HG03354 (cell line): ENCODE data around the gene BACE2.
"Not testable (repeated sequence)": the region's sequence is repeated elsewhere in the genome, so short reads cannot be mapped to it uniquely, and the experiment has no call there.

Experiments used
- ATAC-seq: cut with Tn5 transposase; IDR thresholded peaks from one replicate; pipeline ENCODE4 v1.9.1; 2021; ENCODE audit warnings: mild to moderate bottlenecking; ENCODE audit not compliant: unreplicated experiment, poor library complexity, severe bottlenecking

Gene BACE2

DNA sequence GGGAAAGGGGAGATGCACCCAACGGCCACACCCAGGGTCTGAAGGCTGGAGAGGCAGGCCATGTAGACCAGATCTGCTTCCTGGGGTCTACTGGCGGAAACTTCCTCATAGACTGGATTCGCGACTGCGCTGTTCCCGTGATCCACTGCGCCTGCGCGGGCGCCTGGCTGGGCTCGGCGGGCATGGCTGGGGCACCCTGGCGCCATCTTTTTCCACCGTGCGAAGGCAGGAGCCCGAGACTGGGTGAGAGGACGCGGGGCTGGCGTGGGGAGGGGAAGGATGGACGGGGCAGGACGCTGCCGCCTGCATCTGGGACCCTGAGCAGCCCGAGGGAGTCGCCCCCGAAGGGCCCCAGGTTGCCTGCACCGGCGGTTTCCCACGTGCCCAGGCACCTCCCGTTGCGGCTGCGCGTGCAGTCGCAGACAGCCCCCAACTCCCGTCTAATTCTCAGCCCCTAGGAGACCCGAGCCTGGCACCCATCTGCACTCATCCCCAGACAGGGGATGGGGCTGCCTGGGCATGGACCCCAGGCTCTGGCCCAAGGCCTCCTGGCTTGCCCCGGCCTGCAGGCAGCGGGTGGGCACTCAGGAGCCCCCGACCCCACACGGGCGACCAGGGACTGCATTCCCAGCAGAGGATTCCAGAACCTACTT is 136.2 kb downstream of the BACE2 start:
- ATAC-seq = no peak

DNA sequence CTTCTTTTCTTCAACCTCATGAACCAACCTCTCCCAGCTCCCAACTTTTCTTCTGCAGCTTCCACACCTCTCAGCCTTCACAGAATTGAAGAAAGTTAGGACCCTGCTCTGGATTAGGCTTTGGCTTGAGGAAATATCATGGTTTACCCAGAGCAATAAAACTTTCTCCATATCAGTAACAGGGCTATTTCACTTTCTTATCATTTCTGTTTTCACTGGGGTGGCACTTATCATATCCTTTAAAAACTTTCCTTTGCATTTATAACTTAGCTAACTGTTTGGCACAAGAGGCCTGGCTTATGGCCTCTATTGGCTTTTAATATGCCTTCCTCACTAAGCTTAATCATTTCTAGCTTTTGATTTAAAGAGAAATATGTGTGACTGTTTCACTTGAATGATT is 139.3 kb downstream of the BACE2 start:
- no peak for ATAC-seq

DNA sequence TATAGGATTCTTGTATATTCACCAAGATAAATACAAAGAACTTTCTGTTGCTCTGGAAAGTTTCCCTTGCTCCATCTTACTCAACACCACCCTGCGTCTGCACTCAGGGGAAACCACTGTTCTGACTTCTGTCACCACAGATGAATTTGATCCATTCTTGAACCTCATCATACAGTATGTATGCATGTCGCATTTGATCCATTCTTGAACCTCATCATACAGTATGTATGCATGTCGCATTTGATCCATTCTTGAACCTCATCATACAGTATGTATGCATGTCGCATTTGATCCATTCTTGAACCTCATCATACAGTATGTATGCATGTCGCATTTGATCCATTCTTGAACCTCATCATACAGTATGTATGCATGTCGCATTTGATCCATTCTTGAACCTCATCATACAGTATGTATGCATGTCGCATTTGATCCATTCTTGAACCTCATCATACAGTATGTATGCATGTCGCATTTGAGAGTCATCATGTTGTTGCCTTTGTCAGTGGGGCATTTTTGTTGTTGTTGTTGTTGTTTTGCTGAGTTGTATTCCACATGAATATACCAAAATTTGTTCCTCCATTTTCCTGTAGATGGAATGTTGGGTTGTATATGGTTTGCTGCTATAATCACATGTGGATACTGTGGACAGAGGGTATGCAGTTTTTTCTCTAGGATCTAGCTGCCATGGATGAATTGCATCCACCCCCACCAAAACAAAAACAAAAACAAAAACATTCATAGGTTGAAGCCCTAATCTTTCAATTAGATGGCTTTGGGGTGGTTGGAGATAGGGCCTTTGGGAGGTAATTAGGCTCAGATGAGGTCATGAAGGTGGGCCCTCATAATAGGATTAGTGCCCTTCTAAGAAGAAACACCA is 145.6 kb downstream of the BACE2 start:
- ATAC-seq = not testable (repeated sequence)

DNA sequence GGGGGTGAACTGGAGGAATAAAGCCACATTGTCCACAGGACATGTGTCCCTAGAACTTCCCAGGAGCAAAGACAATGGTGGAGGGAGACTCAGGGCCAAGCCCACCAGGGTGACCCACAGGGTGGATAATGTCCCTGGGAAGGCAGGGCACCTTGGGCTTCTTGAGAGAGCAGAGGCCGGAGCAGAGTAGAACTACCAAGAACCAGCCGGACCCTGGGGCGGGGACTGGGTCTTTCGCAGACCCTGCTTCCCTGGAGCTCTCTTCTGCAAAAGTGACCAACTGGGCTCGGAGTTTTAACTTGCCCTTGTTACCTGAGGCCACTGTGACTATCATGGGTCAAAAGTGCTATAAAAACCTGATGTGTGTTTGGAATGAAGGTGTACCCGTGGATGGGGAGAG is 147.8 kb downstream of the BACE2 start:
- no peak for ATAC-seq

DNA sequence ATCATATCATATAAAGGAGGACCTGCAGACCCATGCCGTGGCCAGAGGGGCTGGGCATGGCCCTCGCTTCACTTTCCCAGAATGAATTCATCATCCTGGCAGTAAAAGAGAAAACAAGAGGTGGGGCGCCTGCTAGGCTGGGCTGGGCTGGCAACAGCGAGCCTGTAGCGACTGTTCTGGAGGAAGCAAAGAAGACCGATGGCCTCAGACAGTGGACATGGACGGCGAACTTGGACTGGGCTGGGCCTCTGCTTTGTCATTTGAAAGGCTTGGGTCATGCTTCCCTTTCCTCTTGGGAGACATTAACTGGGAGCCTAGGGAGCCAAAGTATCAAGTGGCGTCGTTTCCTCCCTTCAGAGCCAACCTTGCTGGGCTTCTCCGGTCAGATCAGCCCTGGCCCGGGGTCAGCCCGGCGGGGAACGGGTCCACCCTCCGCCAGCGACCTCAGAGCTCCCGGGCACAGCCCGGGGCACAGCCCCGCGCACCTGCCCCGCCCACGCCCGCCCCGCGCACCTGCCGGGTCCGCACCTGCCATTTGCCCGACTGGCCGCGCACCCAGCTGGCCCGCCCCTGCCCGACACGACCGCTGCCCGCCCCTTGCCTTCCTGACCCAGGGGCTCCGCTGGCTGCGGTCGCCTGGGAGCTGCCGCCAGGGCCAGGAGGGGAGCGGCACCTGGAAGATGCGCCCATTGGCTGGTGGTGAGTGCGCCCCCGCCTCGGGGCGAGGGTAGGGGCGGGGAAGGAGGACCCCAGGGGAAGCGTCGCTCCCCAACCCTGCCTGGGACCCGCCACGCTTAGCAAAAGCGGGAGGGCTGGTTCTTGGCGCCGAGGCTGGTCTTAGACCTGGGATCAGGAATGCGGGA is 148.5 kb downstream of the BACE2 start, which contains the start of gene FAM3B:
FAM3B (plus strand) TSS at position 602 of the 863 bp plus-strand sequence; CDS start at position 681, 79 bp downstream.
- ATAC-seq = no peak

DNA sequence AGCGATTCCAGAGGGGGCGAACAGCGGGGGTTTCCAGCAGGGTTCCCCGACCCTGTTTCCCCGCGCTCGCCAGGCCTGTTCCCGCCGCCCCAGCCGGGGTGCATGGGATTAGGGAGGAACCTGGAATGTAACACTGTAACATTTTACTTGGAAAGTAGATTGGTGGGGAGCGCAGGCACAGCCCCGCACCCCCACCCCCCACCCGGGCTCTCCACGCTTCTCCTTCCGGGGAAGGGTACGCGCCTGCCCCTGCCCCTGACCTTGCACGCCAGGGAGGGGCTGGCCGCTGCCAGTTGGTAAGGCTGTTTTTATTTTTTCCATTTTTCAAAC is 149.1 kb downstream of the BACE2 start:
- no peak for ATAC-seq

DNA sequence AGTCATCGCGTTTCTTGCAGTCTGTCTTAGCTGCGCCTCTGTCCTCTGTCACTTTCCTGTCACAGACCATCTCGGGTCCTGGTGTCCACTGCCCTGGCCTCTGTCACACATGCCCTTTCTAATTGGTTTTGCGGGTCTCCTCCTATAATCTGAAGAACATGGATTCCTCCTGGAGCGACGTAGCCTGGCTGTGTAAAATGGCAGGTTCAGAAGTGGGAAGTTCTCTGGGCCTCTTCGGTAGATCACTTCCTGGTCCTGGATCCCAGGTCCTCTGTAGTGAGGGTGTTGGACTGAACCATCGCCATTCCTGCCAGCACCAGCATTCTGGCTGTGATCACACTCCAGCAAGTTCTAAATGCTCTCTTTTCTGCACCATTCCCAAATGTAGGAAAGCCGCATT is 149.5 kb downstream of the BACE2 start:
- ATAC-seq = no peak

DNA sequence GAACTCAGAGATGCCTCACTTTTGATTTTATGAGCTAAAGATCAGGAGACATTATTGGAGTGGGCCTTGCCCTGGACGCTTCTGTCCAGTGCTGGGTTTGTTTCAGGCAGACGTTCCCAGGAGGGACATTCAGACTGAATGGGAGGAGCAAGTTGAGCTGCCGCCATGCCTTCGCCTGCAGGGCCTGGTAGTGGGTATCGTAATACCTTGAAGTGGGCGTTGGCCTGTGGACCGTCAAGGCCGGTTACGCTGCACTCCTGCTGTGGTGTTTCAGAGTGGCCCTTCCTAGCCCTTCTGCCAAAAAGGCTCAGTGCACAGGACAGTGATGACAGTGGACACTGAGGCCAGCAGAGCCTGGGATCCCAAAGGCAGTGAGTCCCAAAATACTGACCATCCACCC is 150.3 kb downstream of the BACE2 start:
- ATAC-seq = no peak

DNA sequence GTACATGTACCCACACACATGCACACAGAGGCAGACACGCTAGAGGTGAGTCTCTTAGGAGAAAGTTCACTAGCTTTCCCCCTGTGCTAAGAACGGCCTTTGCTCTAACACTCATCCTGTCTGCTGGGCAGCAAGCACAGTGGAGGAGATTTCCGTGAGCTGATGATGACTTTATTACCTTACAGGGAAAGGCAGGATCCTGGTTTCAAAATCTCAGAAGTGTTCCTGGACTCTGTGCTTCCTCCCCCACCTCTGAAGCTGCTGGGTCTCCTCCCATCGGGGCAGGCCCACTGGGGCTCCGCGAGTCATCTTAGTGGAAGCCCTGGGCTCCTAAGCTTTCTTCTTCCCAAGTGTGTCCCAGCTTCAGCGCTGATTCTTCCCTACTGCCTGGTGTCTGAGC is 151.3 kb downstream of the BACE2 start:
- no peak for ATAC-seq

DNA sequence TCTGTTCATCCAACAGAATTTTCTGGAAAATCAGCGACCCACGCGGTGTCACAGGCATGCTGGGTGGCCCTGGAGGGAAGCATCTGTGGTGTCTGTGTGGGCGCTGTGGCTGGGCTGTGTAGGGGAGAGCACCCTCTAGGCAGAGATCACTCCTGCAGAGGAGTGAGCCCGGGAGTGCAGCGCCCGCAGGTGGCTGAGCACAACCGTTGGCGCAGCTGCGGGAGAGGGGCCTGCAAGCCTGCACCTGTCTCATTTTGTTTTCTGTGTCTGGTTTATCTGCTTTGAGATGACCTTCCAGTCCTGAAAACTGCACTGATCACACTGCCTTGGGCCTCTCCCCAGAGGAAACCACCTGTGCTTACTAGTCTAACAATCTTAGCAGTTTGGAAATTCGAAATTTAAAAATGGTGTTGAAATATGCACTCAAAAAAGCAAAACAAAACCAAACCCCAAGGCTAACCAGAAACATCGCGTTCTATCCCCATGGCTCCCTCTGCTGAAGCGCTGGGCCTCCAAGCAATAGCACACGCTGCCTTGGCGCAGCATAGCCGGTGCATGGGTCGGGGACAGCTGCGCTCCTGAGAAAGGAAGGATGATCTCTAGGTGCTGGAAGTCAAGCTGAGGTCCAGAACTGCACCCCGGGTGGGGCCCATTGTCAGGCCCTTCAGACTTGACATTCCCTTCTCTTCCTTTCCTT is 153.4 kb downstream of the BACE2 start:
- no peak for ATAC-seq

DNA sequence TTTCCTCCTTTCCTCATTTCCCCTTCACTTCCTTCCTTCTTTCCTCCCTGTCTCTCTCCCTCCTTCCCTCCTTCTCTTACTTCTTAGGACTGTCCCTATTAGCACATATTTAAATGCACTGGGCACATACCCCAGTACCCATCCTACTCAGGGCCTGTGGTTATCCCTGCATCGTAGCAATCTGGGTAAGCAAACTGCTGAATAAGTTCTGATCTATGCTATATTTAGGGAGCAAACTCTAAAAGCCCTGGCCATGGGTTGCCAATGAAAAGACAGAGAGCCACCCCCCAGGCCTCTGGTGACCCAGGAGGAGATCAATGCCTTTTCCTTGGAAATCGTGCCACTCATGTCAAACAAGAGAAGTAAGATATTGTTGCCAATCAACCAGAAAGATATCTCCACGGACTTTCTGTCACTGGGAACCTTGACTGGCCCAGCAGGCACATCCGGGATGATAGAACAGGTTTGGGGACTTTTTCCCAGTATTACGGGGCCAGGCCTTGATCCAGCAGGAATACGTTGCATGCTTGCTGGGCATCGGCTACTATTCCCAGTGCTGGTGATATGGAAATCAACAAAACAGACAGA is 154.0 kb downstream of the BACE2 start:
- ATAC-seq = no peak

DNA sequence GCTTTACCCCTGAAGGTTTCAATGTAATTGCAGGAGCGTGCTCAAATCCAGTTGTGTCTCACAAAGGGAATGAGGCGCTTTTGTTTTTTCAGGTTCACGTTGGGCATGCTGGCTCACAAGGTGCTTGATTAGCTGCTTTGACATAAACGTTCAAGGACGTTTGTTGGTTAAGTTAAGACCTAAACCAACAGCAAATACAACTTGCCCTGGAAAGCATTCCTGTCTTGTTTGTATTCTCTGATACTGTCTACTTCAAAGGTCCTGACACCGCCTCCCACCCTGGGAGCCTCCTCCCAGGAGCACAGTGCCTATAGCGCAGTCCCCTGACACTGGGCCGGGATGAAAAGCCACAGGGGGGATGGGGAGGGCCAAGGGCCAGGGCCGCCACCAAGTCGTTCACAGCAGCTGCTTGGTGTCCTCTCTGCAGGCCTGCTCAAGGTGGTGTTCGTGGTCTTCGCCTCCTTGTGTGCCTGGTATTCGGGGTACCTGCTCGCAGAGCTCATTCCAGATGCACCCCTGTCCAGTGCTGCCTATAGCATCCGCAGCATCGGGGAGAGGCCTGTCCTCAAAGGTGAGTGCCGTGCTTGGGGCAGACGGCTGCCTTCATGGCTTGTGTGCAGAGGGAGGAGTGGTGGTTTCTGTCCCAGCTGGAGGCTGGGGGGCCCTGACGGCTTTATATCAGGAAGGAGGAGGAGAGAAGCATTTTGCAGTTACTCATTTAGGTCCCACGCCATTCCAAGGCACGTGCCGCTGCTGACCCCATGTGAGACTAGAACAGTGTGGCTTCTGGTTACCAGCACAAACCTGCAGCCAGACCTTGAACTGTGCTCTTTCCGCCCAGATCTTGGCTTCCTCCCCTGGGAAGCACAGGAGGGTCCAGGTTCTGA is 154.8 kb downstream of the BACE2 start:
- ATAC-seq = no peak

DNA sequence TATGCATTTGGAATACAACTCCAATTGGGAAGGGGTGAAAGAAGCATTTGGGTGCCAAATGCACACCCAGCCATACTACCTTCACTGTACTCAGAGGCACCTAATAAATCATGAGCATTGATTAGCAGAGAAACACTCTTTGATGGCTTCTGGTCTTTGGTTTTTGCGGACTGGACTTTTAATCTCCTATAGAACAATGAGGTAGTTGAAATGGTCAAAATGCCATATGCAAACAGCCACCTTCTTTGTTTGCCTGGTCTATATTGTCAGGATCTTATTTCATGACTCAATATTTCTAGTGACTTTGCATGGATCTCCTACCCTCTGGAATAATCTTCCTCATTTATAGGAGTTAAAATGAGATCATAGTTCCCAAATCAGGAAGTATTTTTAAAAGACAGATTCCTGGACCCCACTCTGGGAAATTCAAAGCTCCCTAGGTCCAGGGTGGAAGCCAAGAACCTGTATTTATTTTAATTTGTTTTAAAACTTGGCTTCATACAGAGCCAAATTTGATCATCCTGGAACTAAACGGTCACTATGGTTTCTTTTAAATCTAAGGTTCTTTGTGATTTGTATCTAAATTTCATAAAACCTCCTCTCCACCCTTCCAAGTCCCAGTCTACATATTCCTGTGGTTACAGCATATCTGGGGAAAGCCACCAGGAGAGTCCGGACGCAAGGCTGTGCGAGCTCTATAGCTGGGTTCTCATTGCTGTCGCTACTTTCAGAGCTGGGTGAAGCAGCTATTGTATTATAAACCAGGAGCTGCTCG is 157.4 kb downstream of the BACE2 start:
- ATAC-seq = no peak

DNA sequence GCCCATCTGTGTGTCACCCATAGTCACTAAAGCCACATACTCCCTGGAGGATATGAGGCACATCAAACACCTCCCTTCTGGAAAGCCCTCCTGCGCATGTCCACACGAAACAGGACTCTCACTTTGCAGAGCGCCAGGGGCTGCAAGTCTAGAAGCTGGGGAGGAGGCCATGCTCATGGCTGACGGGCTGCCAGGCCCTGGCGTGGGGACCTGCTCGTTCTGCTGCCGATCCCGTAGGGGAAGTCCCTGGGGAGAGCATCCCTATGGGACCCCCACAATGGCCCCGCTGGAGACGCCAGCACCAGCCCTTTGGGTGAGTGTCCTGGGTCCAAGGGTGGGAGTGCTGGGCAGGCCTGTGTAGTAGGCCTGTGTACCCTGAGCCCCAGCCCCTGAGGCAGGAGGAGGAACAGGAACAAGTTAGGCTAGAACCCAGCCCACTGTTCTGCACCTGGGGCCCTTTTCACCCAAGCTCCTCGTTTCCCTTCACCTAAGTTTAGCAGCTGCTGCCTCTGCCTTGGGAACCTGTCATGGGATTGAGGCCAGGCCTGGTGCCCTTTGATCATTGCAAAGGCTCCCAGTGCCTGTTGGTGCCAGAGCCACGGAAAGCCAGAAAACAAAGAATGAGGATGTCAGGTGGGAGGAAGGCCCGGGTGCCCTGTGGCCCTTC is 158.6 kb downstream of the BACE2 start:
- ATAC-seq = no peak

DNA sequence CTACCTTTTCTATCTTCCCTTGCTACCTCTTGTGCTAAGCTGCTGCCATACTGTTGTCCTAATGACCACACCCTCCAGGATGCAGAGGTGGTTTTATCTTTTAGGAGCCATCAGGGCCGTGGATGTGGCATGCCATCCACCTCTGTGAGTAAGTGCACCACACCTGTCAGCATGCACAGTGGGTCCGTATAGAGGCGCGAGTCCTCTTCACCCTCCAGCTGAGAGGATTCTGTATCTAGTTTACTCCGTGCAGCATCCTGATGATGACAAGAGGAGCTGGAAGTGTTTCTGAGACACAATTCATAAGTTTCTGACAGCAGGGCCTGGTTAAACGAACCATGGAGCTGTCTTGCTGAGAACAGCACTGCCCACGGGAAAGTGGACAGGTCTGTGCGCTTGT is 159.8 kb downstream of the BACE2 start:
- ATAC-seq = no peak

DNA sequence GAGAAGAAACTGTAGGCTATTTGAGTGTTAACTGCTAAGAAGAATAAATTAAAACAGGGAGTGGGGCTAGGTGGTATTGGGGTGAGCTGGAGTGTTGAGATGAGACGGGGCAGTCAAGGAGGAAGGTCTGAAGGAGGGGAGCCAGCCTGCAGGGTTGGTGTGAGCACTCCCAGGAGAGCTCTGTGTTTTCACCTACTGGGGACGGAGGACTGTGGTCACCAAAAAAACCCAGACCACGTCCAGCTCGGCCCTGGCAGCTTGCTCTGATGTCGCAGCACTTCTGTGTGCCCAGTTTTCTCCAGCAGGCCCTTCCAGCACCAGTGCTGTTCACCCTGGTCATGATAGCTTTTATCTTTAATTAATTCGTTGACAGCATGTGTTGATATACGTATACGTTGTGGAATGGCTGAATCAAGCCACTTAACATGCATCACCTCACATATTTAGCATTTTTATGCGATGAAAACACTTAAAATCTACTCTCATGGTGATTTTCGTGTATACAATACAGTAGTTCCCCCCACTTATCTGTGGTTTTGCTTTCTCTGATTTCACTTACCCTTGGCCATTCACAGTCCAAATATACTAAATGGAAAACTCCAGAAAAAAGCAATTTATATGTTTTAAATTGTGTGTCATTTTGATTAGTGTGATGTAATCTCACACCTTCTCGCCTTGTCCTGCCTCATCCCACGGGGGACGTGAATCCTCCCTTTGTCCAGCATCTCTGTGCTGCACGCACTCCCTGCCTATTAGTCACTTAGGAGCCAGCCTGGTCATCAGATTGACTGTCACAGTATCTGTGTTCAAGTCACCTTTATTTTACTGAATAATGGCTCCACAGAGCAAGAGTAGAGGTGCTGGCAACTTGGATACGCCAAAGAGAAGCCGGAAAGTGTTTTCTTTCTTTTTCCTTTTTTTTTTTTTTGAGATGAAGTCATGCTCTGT is 161.0 kb downstream of the BACE2 start:
- ATAC-seq = no peak
